Calu3 (cell line): Measurements from ENCODE around the gene SGMS2. TPM values are rescaled to one million over a fixed set of nuclear protein-coding genes. Genes with fewer than 3 reads are reported as not detected.

Experiments used
- BruUV-seq: library from RNA; stranded (reverse); fragments of 400-500 nt; replicated peaks from 2 replicates; lab custom pipeline; 2021; lab: Mats Ljungman, UMichigan
- CTCF ChIA-PET: fragments of 300-600 bp; sonication (Branson Sonifier 250); formaldehyde crosslinking; loops from one replicate; lab custom pipeline; 2022; ENCODE audit warnings: antibody characterized with exemption; lab: Charles Lee
- DNase-seq: peaks from one replicate; pipeline ENCODE4 v3.0.0; 2022
- H3K27ac Mint-ChIP-seq: one replicate; pipeline ENCODE4 v1.8.0; 2022; ENCODE audit warnings: mixed read lengths; ENCODE audit not compliant: unreplicated experiment
- H3K27me3 Mint-ChIP-seq: one replicate; pipeline ENCODE4 v1.8.0; 2022; ENCODE audit warnings: mixed read lengths; ENCODE audit not compliant: unreplicated experiment
- H3K36me3 Mint-ChIP-seq: one replicate; pipeline ENCODE4 v1.8.0; 2022; ENCODE audit warnings: mild to moderate bottlenecking, moderate library complexity, mixed read lengths; ENCODE audit not compliant: insufficient read depth, unreplicated experiment
- H3K4me1 Mint-ChIP-seq: one replicate; pipeline ENCODE4 v1.8.0; 2022; ENCODE audit warnings: mild to moderate bottlenecking, low read depth, mixed read lengths; ENCODE audit not compliant: unreplicated experiment
- H3K4me3 Mint-ChIP-seq: one replicate; pipeline ENCODE4 v1.8.0; 2022; ENCODE audit warnings: mild to moderate bottlenecking, low read depth, moderate library complexity, mixed read lengths; ENCODE audit not compliant: unreplicated experiment
- H3K9me3 Mint-ChIP-seq: one replicate; pipeline ENCODE4 v1.8.0; 2022; ENCODE audit warnings: low read depth, mixed read lengths; ENCODE audit not compliant: unreplicated experiment
- CTCF ChIP-seq: fragments of 200-600 bp; IDR thresholded peaks from one replicate; pipeline ENCODE4 v1.8.0; 2022; ENCODE audit warnings: antibody characterized with exemption; ENCODE audit not compliant: unreplicated experiment
- intact Hi-C: fragments of 100-400 bp; cut with micrococcal nuclease; formaldehyde crosslinking; loops from one replicate; pipeline ENCODE4 v1.10.0; 2022; ENCODE audit not compliant: unreplicated experiment
- total RNA-seq: library from RNA; stranded (reverse); gene quantifications from 2 replicates; pipeline ENCODE4 v1.2.3, GENCODE V29; 2022

SGMS2 gene
- total RNA-seq, 1 experiment from 2014 or later: 67.2 TPM

GRCh38 chr4:107939307-107939706, 114.6 kb downstream of the SGMS2 start:
- CTCF ChIA-PET: no interaction called here
- DNase-seq: no peak
- Mint-ChIP-seq H3K4me1 (no peaks in the 10 kb centered on the region), H3K4me3 (no peak overlapping the region), H3K27me3 (no peaks in the 10 kb centered on the region), H3K36me3 (no peaks in the 10 kb centered on the region), H3K9me3 (no peaks in the 10 kb centered on the region), H3K27ac (no peak overlapping the region)
- no TSS peak for BruUV-seq
- intact Hi-C loops: no loop called here
- TF ChIP-seq CTCF: no peak

- H3K36me3 Mint-ChIP-seq: no peaks in the 10 kb centered on the region
- H3K4me1 Mint-ChIP-seq: no peaks in the 10 kb centered on the region
- intact Hi-C loops: no loop called here
- CTCF ChIA-PET: no interaction called here
- no peak for TF ChIP-seq CTCF
- no peaks in the 10 kb centered on the region for H3K9me3 Mint-ChIP-seq
- H3K27ac Mint-ChIP-seq: no peak overlapping the region
- no peak for DNase-seq
- H3K27me3 Mint-ChIP-seq: no peaks in the 10 kb centered on the region
- BruUV-seq: no TSS peak
- no peak overlapping the region for H3K4me3 Mint-ChIP-seq
Observed at GRCh38 chr4:107945809-107946208, 121.1 kb downstream of the SGMS2 start.

- Mint-ChIP-seq H3K9me3 (peaks cover under 1% of the 10 kb centered on the region), H3K4me1 (no peaks in the 10 kb centered on the region), H3K4me3 (no peak overlapping the region), H3K27me3 (no peaks in the 10 kb centered on the region), H3K36me3 (no peaks in the 10 kb centered on the region), H3K27ac (no peak overlapping the region)
- TF ChIP-seq CTCF: no peak
- CTCF ChIA-PET: no interaction called here
- BruUV-seq: no TSS peak
- no peak for DNase-seq
- intact Hi-C loops: no loop called here
Observed at GRCh38 chr4:107950746-107951540, 126.2 kb downstream of the SGMS2 start.

GRCh38 chr4:107951551-107951950, 126.8 kb downstream of the SGMS2 start:
- no TSS peak for BruUV-seq
- H3K27me3 Mint-ChIP-seq: no peaks in the 10 kb centered on the region
- no peak for TF ChIP-seq CTCF
- H3K27ac Mint-ChIP-seq: no peak overlapping the region
- no peak for DNase-seq
- H3K4me3 Mint-ChIP-seq: no peak overlapping the region
- H3K4me1 Mint-ChIP-seq: no peaks in the 10 kb centered on the region
- intact Hi-C loops: no loop called here
- peaks cover 6% of the 10 kb centered on the region for H3K9me3 Mint-ChIP-seq
- no peaks in the 10 kb centered on the region for H3K36me3 Mint-ChIP-seq
- CTCF ChIA-PET: no interaction called here
